GM12801 (cell line): ENCODE data around the gene COX4I2.

ENCODE experiments used
- TF ChIP-seq, protein P1 (sequence below): IDR thresholded peaks from one replicate; pipeline ENCODE4 v1.5.1; 2011; ENCODE audit warnings: control low read depth; ENCODE audit not compliant: insufficient read length; ENCODE audit errors: extremely low read depth

The COX4I2 gene

DNA sequence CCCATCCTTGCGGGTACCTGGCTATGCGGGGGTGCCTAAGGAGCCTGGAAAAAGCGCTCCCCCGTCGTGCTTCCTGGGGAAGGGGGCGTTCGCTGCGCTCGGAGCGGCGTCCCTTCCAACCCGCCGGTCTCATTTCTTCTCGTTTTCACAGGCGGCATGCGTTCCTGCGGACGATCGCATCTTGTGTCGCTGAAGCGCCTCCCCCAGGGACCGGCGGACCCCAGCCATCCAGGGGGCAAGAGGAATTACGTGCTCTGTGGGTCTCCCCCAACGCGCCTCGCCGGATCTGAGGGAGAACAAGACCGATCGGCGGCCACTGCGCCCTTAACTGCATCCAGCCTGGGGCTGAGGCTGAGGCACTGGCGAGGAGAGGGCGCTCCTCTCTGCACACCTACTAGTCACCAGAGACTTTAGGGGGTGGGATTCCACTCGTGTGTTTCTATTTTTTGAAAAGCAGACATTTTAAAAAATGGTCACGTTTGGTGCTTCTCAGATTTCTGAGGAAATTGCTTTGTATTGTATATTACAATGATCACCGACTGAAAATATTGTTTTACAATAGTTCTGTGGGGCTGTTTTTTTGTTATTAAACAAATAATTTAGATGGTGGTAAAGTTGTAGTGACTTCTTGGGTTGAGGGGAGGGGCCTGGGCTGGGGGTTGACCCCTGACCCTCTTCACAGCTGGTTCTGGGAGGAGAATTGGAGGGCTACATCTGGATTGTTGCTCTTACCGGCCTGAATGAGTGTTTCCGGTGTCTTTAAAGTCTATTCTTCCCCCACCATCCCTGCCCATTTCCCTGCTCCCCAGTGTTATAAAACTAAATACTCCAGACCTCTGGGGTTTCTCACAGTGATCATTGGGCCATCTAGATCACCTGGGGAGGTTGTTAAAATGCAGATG lies 31.6 kb upstream of the COX4I2 start:
- TF ChIP-seq, protein P1, sequence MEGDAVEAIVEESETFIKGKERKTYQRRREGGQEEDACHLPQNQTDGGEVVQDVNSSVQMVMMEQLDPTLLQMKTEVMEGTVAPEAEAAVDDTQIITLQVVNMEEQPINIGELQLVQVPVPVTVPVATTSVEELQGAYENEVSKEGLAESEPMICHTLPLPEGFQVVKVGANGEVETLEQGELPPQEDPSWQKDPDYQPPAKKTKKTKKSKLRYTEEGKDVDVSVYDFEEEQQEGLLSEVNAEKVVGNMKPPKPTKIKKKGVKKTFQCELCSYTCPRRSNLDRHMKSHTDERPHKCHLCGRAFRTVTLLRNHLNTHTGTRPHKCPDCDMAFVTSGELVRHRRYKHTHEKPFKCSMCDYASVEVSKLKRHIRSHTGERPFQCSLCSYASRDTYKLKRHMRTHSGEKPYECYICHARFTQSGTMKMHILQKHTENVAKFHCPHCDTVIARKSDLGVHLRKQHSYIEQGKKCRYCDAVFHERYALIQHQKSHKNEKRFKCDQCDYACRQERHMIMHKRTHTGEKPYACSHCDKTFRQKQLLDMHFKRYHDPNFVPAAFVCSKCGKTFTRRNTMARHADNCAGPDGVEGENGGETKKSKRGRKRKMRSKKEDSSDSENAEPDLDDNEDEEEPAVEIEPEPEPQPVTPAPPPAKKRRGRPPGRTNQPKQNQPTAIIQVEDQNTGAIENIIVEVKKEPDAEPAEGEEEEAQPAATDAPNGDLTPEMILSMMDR = no peak

GRCh38 chr20:31606804-31607639 lies 30.7 kb upstream of the COX4I2 start:
- TF ChIP-seq, protein P1 = no peak

DNA sequence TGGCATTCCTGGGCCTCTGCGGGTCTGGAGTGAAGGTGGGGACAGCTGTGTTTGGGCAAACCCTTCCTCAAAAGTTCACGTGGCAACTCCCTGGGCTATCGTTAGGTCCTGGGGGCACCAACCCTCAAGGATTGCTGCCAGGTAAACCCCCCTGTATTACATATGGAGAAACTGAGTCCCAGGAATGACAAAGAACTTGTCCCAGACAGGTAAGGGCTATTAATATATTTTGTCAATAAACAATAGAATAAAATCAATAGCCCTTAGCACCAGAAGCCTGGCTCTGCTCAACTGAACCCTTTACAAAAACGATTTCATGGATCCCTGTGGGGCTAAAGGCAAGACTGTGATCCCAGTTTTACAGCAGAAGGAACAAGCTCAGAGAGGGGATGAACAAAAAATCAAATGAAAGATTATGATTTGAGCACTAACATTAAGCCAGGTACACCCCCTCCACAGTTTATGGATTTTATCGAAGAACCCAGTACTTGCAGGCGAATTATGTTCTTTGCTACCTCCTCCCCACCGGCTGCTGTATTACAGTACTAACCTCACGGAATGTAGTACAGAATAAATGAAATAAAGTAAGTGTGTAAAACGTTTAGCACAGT lies 30.0 kb upstream of the COX4I2 start:
- TF ChIP-seq, protein P1 = no peak

- TF ChIP-seq, protein P1 = no peak
Measured at GRCh38 chr20:31608251-31608945, 29.3 kb upstream of the COX4I2 start.

DNA sequence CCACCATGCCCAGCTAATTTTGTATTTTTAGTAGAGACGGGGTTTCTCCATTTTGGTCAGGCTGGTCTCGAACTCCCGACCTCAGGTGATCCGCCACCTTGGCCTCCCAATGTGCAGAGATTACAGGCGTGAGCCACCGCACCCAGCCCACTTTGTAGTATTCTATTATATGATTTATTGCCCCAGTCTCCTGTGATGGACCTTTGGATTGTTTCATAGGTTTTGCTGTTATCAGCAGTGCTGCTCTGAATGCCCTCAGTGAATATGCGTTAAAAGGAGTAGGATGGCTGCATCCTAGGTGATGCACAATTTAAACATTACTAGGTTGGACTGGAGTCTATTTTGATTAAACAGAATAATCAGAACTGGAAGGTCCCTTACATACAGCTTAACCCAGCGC lies 22.3 kb upstream of the COX4I2 start:
- TF ChIP-seq, protein P1 = no peak

GRCh38 chr20:31617432-31618104 lies 20.1 kb upstream of the COX4I2 start:
- TF ChIP-seq, protein P1 = no peak
